Measurements from ENCODE around the gene CACNA2D3. TPM values are rescaled to one million over a fixed set of nuclear protein-coding genes. Genes with fewer than 3 reads are reported as not detected.

Gene CACNA2D3
- total and polyA plus RNA-seq, 12 donors = 0.26 to 13.7 (median 2.8) TPM; not detected in 1

GRCh38 chr3:54507876-54508460, 385.6 kb downstream of the CACNA2D3 start:
- no peak overlapping the region for H3K27ac ChIP-seq
- no peak overlapping the region for H3K4me3 ChIP-seq
- WGBS, 4 donors = 60 to 86% (median 74%) methylated on average over 1 of the region's 1 CpG
- DNase-seq = no peak
- no peaks in the 10 kb centered on the region for H3K27me3 ChIP-seq
- H3K4me1 ChIP-seq (replicated peaks in 1 of 2) = no peaks in the 10 kb centered on the region
- intact Hi-C loops (cut with DNase I) = no loop called here
- TF ChIP-seq POLR2A (IDR thresholded peaks at IDR 0.05) (no peak), CTCF (IDR thresholded peaks at IDR 0.05) (no peak)
- no peaks in the 10 kb centered on the region for H3K9me3 ChIP-seq (replicated peaks in 1 of 3)
- H3K36me3 ChIP-seq (replicated peaks in 1 of 2) = no peaks in the 10 kb centered on the region

- Histone ChIP-seq H3K9me3 (replicated peaks in 1 of 3) (no peaks in the 10 kb centered on the region), H3K4me3 (no peak overlapping the region), H3K4me1 (replicated peaks in 1 of 2) (no peaks in the 10 kb centered on the region), H3K27ac (no peak overlapping the region), H3K27me3 (no peaks in the 10 kb centered on the region), H3K36me3 (replicated peaks in 1 of 2) (no peaks in the 10 kb centered on the region)
- intact Hi-C loops (cut with DNase I) = no loop called here
- no peak for DNase-seq
- TF ChIP-seq CTCF (IDR thresholded peaks at IDR 0.05) (no peak), POLR2A (IDR thresholded peaks at IDR 0.05) (no peak)
- WGBS, 4 donors = 85 to 100% (median 86%) methylated on average over 2 of the region's 2 CpGs
Measured at GRCh38 chr3:54510506-54510905, 388.2 kb downstream of the CACNA2D3 start.

- intact Hi-C loops (cut with DNase I) = no loop called here
- no peaks in the 10 kb centered on the region for H3K9me3 ChIP-seq (replicated peaks in 1 of 3)
- WGBS, 4 donors = 60 to 79% (median 70%) methylated on average over 3 to 4 of the region's 4 CpGs
- no peaks in the 10 kb centered on the region for H3K27me3 ChIP-seq
- no peak overlapping the region for H3K4me3 ChIP-seq
- TF ChIP-seq POLR2A (IDR thresholded peaks at IDR 0.05) = no peak
- no peak for TF ChIP-seq CTCF (IDR thresholded peaks at IDR 0.05)
- DNase-seq = no peak
- H3K4me1 ChIP-seq (replicated peaks in 1 of 2) = no peaks in the 10 kb centered on the region
- no peaks in the 10 kb centered on the region for H3K36me3 ChIP-seq (replicated peaks in 1 of 2)
- no peak overlapping the region for H3K27ac ChIP-seq
Measured at GRCh38 chr3:54511766-54512365, 389.5 kb downstream of the CACNA2D3 start.

- no peaks in the 10 kb centered on the region for H3K4me1 ChIP-seq (replicated peaks in 1 of 2)
- WGBS, 4 donors = 77 to 84% (median 82%) methylated on average over 2 of the region's 2 CpGs
- H3K4me3 ChIP-seq = no peak overlapping the region
- DNase-seq = no peak
- no peak overlapping the region for H3K27ac ChIP-seq
- H3K27me3 ChIP-seq = no peaks in the 10 kb centered on the region
- intact Hi-C loops (cut with DNase I) = no loop called here
- no peaks in the 10 kb centered on the region for H3K9me3 ChIP-seq (replicated peaks in 1 of 3)
- H3K36me3 ChIP-seq (replicated peaks in 1 of 2) = no peaks in the 10 kb centered on the region
- TF ChIP-seq CTCF (IDR thresholded peaks at IDR 0.05) (no peak), POLR2A (IDR thresholded peaks at IDR 0.05) (no peak)
Measured at GRCh38 chr3:54514006-54514405, 391.7 kb downstream of the CACNA2D3 start.
